DOHH2 (cell line): ENCODE measurements around the gene PSMB2.

Source experiments
- CTCF ChIP-seq: fragments of 200-600 bp; sonication (generic); IDR thresholded peaks from one replicate; pipeline ENCODE4 v1.5.1; 2014; ENCODE audit warnings: antibody characterized with exemption, mild to moderate bottlenecking, low read depth, low read length; ENCODE audit not compliant: poor library complexity, severe bottlenecking
- EZH2phosphoT487 ChIP-seq: fragments of 200-600 bp; sonication (generic); IDR thresholded peaks from 2 replicates; pipeline ENCODE4 v1.6.1; 2017; ENCODE audit warnings: borderline replicate concordance, mild to moderate bottlenecking, antibody characterized with exemption, low read length, moderate library complexity, mixed read lengths

GRCh38 chr1:35598895-35599294 lies 42.4 kb downstream of the PSMB2 start:
- TF ChIP-seq CTCF (no peak), EZH2phosphoT487 (no peak)
